Skin epidermis (tissue), 12 donors: ENCODE results near the gene KIF16B.

Source experiments
- H3K27ac ChIP-seq, 21 experiments: fragments of 200-600 bp; sonication (generic) in 11 of 21; one replicate each; pipeline ENCODE4 v1.5.0; 2020; ENCODE audit warnings: mild to moderate bottlenecking in 3 of 21, inconsistent platforms in 2 of 21, moderate library complexity in 2 of 21
- H3K4me3 ChIP-seq, 7 experiments: fragments of 200-600 bp; sonication (generic) in 2 of 7; one replicate each; pipeline ENCODE4 v1.5.0; 2020; ENCODE audit warnings: inconsistent platforms in 2 of 7, mild to moderate bottlenecking in 2 of 7, moderate library complexity in 1 of 7

Gene KIF16B

GRCh38 chr20:16488616-16489015 lies 84.6 kb downstream of the KIF16B start:
- H3K27ac ChIP-seq: no peak overlapping the region
- no peak overlapping the region for H3K4me3 ChIP-seq

DNA sequence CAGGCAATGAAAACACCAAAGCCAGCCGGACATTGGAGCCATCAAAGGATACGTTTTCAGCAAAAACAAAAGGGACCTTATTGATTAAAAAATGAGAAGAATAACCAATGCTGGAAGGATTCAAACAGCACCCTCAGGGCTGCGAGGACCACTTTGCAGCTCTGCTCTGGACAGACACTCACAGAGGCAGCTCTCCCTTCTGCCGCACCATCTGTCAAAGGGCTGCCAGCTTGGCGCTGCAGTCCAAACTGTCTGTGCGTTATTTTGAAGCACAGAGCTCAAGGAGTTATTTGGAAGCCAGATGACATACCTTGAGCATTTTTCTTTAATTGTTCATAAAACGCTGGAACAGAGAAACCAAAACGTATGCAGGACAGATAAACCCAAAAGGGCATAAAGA lies 85.2 kb downstream of the KIF16B start:
- H3K27ac ChIP-seq: no peak overlapping the region
- H3K4me3 ChIP-seq: no peak overlapping the region

DNA sequence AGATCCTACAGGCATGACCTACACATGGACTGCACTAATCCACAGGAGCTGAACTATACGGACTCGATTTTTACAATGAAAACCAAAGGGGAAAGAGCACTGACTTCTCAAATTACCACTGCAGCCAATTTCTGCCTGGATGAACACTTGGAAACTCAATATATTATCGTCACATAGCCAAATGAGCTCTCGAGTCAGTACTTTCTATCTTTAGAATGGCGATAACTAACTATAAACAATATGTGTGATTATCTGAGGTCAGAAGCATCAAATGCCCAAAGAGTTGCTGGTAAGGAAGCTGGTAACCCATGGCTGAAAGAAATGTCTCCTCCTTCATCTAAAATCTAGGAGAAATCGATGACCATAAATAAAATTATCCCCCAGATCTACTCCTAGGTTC lies 86.7 kb downstream of the KIF16B start:
- Histone ChIP-seq H3K27ac (no peak overlapping the region), H3K4me3 (no peak overlapping the region)

DNA sequence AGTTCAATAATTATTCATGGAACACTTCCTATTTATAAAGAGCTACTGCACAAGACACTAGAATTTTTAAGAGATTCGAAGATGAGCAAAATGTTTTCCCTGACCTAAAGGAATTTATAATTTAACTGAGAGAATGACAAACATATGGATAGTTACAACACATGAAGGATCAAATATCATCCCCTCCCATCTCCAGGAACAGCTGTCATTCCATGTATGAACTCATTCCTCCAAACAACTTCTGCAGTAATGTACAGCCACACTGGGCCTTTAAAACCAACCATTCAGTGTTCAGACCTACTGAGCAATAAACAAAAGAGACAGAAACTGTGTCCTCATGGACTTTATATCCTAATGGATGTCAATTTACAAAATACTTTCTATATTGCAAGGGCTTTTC lies 87.8 kb downstream of the KIF16B start:
- no peak overlapping the region for H3K27ac ChIP-seq
- H3K4me3 ChIP-seq: no peak overlapping the region

GRCh38 chr20:16483024-16483423 lies 90.2 kb downstream of the KIF16B start:
- H3K4me3 ChIP-seq: no peak overlapping the region
- no peak overlapping the region for H3K27ac ChIP-seq

GRCh38 chr20:16481977-16482376 lies 91.3 kb downstream of the KIF16B start:
- no peak overlapping the region for H3K4me3 ChIP-seq
- H3K27ac ChIP-seq: no peak overlapping the region

GRCh38 chr20:16479666-16480065 lies 93.6 kb downstream of the KIF16B start:
- Histone ChIP-seq H3K27ac (no peak overlapping the region), H3K4me3 (no peak overlapping the region)

- H3K27ac ChIP-seq: no peak overlapping the region
- no peak overlapping the region for H3K4me3 ChIP-seq
These were observed 95.6 kb downstream of the KIF16B start for GRCh38 chr20:16477632-16478031.

GRCh38 chr20:16476032-16476431 lies 97.2 kb downstream of the KIF16B start:
- Histone ChIP-seq H3K4me3 (no peak overlapping the region), H3K27ac (no peak overlapping the region)

DNA sequence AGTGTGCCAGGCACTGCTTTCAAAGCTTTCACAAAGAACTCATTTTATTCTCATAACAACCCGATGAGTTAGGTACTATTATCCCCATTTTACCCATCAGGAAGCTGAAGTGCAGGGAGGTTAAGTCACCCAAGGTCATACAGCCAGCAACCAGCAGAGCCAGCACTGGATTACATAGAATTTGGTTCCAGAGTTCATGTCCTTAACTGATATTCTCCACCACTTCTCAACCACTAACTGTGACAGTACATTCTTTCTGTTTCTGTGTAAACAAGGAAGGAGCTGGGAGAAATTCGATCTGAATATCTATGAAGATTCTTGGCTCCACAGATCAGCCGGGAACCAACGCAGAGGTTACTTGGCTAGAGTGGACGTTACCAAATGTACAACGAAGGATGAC lies 98.0 kb downstream of the KIF16B start:
- no peak overlapping the region for H3K4me3 ChIP-seq
- H3K27ac ChIP-seq: peak overlapping the region in 2 of 21 experiments; percentile 10 to 32

DNA sequence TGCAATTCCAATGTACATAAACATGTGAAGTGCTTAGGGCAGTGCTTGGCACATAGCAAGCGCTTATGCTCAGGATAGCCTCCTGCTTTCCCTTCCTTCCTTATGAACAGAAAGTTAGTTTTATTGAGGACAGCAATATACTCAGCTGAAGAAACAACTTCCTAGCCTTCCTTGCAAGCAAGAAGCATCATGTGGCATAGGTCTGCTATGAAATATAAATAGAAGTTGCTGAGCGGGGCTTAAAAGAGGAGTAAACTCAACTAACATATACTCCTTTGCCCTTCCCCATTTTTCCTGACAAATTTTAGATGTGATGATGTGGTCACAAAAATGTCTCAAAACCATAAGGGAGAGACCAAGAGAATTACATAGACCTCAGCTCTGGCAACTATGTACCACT lies 98.9 kb downstream of the KIF16B start:
- H3K4me3 ChIP-seq: no peak overlapping the region
- no peak overlapping the region for H3K27ac ChIP-seq

DNA sequence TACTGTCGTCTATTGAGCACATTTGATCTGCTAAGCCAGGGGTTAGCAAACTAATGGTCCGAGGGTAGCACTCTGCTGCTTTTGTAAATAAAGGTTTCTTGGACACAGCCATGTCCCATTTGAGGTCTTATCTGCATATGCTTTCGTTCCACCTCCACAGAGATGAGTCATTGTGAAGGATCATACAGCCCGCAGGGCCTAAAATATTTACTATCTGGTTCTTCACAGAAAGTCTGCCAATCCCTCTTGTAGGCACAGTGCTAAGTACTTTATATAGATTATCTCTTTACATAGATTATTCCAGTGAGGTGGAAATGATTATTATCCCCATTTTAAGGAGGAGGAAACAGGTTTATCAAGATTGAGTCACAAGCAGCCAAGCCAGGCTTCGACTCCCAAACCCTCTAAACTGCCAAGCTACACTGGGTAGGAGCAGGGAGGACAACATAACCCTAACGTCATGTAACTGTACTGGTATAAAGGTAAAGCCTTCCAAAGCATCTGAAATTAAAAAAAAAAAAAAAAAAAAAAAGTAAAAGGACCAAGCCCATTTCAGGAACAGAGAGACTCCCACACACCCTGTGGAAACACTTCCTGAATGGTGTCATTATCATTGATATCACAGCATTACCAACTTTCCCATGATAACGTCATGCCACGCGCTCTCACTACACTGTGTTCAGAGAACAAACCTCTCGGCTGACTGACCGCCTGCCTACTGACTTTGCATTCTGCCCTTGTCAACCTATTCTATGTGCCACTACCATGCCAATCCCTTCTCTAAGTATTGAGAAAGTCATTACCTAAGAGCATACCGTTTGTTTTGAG lies 101.0 kb downstream of the KIF16B start:
- Histone ChIP-seq H3K4me3 (no peak overlapping the region), H3K27ac (no peak overlapping the region)

DNA sequence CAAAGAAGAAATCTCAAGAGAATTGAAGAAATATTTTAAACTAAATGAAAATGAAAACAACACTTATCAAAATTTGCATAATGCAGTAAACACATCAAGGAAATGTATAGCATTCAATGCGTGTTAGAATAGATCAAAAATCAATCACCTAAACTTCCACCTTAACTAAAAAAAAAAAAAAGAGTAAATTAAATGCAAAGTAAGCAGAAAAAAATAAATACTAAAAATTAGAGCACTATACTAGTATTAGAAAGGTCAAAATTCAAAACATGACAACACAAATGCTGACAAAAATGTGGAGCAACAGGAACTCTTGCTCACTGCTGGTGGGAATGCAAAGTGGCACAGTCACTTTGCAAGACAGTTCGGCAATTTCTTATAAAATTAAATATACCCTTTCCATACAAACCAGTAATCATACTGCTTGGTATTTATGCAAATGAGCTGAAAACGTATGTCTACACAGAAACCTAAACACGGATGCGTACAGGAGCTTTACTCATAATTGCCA lies 103.8 kb downstream of the KIF16B start:
- H3K27ac ChIP-seq: no peak overlapping the region
- H3K4me3 ChIP-seq: no peak overlapping the region

DNA sequence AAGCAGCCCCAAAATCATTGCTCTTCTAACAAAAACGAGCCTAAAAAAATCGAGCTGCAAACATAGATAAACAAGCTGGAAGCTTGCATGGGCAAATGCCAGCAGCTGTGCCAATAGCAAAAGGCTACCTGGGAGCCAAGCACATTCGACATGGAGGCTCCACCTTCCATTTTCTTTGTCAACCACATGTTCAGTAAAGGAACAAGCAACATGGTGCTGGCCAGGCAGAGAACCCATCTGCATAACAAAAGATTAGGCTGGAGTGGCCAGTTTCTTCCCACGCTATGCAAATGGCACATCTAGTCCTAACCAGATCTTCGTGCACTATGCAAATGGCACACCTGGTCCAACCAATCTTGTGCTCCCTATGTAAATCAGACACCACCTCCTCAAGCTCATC lies 110.5 kb downstream of the KIF16B start:
- Histone ChIP-seq H3K27ac (no peak overlapping the region), H3K4me3 (no peak overlapping the region)

DNA sequence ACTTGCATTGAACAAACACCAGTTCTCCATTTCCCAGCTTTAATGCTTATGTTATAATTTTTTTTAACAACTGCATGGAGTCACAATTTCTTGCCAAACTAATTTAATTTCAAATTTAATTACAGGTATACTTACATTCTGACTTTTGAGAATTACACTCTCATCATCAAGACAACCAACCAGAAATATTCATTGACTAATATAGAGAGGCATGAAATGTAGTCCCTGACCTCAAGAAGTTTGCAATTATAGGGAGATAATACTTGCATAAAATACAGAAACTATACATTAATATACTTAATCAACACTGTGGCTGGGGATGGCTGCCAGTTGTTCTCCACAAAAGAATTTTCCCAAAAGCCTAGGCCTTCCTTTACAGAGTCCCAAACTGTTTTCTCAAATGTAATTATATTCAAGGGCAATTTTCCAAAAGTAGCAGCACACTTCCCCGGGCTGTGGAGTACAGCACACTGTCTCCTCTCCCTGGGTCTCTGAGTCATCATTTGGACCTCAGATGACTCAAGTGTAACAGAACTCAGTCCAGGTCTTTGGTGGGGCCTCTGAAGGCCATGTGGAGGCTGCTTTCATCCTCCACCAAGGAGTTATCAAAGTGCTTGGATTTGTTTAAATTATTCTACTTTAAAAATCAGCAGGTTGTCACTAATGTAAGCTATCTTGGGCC lies 114.1 kb downstream of the KIF16B start:
- no peak overlapping the region for H3K4me3 ChIP-seq
- H3K27ac ChIP-seq: peak overlapping the region in 1 of 21 experiments; percentile 11

GRCh38 chr20:16457514-16457913 lies 115.7 kb downstream of the KIF16B start:
- Histone ChIP-seq H3K27ac (no peak overlapping the region), H3K4me3 (no peak overlapping the region)

DNA sequence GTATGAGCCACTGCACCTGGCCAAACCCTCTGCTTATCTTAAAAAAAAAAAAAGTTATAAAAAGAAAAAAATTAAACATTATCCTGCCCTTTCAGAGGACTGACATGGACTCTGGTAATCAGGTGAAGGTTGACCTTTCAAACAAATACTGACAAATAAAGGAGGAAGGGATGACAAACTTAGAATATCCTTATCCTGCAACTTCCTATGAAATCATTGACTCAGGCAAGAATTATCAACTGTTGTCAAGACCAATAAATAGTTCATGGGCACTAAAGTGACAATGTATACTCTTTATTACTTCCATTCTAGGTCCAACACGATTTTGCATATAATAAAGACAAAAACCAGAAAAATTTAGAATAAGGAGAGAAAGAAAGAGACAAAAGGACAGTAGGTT lies 117.9 kb downstream of the KIF16B start:
- Histone ChIP-seq H3K4me3 (no peak overlapping the region), H3K27ac (no peak overlapping the region)

GRCh38 chr20:16451982-16452381 lies 121.3 kb downstream of the KIF16B start:
- no peak overlapping the region for H3K4me3 ChIP-seq
- H3K27ac ChIP-seq: no peak overlapping the region

DNA sequence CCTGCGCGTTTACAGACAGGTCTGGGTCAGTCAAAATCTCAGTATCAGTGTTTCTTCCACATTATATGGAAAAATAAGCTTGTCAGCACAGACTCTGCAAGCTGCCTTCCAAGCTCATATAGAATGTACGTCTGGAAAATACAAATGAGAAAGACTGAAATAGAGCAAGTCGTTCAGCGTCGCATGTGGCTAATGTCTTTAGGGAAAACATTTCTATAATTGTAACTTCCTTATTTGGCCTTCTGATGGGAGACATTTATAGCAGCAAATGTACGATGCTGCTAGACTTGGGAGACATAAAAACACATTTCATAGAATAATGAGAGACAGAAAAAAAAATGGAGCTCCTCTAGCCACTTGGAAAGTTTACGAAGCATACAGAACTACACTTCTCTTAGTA lies 122.2 kb downstream of the KIF16B start:
- Histone ChIP-seq H3K4me3 (no peak overlapping the region), H3K27ac (no peak overlapping the region)

DNA sequence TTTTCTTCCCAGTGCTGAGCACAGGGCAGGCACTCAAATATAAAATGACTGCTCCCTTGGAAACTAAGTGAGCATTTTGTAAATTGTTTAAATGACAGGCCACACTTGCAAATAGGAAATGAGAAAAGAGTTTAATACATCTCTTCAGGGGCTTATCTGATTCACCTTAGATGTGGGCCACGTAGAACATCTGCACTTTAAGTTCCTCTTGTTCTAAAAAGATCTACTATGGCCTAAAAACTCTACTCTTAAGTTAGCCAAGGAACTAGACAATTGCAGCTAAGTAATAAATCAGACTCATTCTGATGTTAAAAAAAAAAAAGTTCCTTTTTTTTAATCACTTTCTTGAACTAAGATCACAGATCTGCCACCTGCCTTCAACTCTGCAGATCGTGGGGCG lies 126.3 kb downstream of the KIF16B start:
- H3K27ac ChIP-seq: no peak overlapping the region
- no peak overlapping the region for H3K4me3 ChIP-seq

DNA sequence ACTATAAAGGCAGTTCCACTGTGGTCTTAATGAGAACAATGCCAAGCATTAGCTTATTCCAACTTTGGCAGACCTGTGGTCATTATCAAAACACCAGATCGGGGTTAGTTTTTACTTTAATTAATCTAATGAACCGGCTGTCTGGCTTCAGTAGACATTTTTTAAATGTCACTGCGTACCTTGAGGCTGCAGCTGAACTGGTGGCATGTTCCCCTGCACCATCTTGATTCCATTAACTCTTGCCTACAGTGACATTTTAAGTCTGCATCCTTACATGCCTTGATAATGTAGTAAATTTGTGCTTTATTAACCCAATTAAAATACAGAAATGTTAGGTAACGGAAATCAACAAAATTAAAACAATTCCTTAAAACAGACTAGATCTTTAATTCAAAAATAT lies 127.0 kb downstream of the KIF16B start:
- H3K27ac ChIP-seq: no peak overlapping the region
- H3K4me3 ChIP-seq: no peak overlapping the region
